ENCODE data around the gene RAD51B. TPM values are rescaled to one million over a fixed set of nuclear protein-coding genes. Genes with fewer than 3 reads are reported as not detected.

RAD51B gene
- total RNA-seq, 2 donors from 2014 or later, result 22.8 to 33.8 TPM

- no peak overlapping the region for H3K4me3 ChIP-seq (ENCODE audit: low read length)
- no peaks in the 10 kb centered on the region for H3K4me1 Mint-ChIP-seq
- H3K4me1 ChIP-seq (ENCODE audit: control insufficient read depth, insufficient read depth, low read length), result no peaks in the 10 kb centered on the region
- no peaks in the 10 kb centered on the region for H3K27me3 Mint-ChIP-seq (ENCODE audit: insufficient read depth)
- H3K27ac Mint-ChIP-seq, result no peak overlapping the region
- H3K27me3 ChIP-seq (ENCODE audit: control insufficient read depth, insufficient read depth, low read length, poor library complexity, severe bottlenecking), result no peaks in the 10 kb centered on the region
- peak; percentile 56 for TF ChIP-seq CTCF (conservative IDR thresholded peaks at IDR 0.05)
- H3K36me3 ChIP-seq (ENCODE audit: control insufficient read depth, insufficient read depth, low read length), result no peaks in the 10 kb centered on the region
- H3K27ac ChIP-seq (ENCODE audit: low read depth, low read length), result no peak overlapping the region
- no peak overlapping the region for H3K4me3 Mint-ChIP-seq
- no peak overlapping the region for H3K9ac ChIP-seq (ENCODE audit: extremely low read depth, low read length, poor library complexity, severe bottlenecking)
- no peaks in the 10 kb centered on the region for H3K9me3 ChIP-seq (ENCODE audit: control insufficient read depth, low read length)
- no peaks in the 10 kb centered on the region for H3K36me3 Mint-ChIP-seq (ENCODE audit: low read depth)
- WGBS, 2 experiments (ENCODE audit: insufficient coverage in 1 of 2, insufficient read length in 1 of 2), result 89 to 95% methylated on average over 6 of the region's 6 CpGs
- DNase-seq, result peak; percentile 38
- no peaks in the 10 kb centered on the region for H3K9me3 Mint-ChIP-seq
These were observed 891.2 kb downstream of the RAD51B start for GRCh38 chr14:68710776-68711175.

DNA sequence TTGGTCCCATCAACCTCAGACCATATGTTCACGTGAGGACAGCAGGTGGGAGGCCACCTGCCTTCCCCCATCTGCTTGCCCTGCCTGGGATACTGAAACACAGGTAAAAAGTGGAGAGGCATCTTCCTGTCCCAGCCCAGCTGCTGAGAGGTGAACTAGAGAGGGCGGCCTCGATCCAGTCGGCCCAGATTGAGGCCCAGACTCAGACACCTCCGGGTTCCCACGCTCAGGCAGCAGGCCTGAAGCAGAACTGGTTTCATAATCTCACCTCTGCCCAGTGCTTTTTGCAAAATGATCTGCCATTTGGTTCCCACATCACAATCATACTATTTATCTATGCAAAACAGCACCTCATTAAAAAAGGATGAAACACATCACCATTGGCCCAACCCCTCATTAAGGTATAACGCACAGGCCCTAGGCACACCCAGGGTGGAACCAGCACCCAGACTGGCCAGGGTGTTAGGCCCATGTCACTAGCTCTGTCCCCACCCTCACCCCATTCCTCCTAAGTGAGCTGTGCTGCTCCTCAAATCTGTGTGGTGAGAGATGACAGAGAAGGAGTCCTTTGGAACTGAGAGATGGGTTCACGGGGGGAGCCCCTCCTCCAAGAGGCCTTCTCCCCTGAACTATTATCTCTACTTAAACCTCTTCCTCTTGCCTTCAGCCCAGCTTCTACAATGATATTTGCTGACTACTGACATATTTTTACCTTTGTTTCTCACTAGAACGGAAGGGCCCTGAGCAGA, 892.2 kb downstream of the RAD51B start:
- 90 to 92% methylated on average over 7 to 9 of the region's 9 CpGs for WGBS, 2 experiments (ENCODE audit: insufficient coverage in 1 of 2, insufficient read length in 1 of 2)

DNA sequence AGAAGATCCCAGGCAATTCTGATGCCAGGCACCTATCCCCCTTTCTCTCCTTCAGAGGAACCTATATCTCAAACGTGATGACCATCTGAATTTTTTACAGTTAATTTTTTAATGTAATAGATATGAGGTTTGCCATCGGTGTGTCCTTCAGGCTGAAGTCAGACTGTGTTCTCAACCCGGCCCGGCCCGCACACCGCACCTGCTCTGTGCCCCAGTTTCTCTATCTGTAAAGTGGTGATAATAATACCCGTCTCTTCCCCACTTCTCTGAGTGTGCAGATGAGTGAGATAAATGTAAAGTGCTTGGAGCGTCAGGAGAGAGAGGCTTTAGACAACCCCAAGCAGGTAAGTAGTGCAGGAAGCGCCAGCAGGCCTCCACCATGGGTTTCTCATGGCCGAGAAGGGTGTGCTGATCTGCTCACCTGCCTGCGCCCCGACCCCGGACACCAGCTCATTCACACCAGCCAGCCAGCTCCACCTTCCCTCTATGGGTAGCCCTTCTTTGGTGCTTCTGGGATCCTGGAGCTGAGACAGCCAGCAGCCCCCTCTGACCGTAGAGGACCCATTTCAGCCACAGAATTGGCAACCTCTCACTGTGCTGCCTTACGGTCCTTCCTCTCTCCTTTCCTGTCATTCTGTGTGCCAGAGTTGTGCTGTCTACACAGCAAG, 893.3 kb downstream of the RAD51B start:
- H3K27me3 Mint-ChIP-seq (ENCODE audit: insufficient read depth), result no peaks in the 10 kb centered on the region
- Histone ChIP-seq H3K36me3 (ENCODE audit: control insufficient read depth, insufficient read depth, low read length) (no peaks in the 10 kb centered on the region), H3K9ac (ENCODE audit: extremely low read depth, low read length, poor library complexity, severe bottlenecking) (no peak overlapping the region), H3K4me3 (ENCODE audit: low read length) (no peak overlapping the region), H3K4me1 (ENCODE audit: control insufficient read depth, insufficient read depth, low read length) (no peaks in the 10 kb centered on the region), H3K27ac (ENCODE audit: low read depth, low read length) (no peak overlapping the region), H3K9me3 (ENCODE audit: control insufficient read depth, low read length) (no peaks in the 10 kb centered on the region), H3K27me3 (ENCODE audit: control insufficient read depth, insufficient read depth, low read length, poor library complexity, severe bottlenecking) (no peaks in the 10 kb centered on the region)
- TF ChIP-seq CTCF (conservative IDR thresholded peaks at IDR 0.05), result no peak
- H3K27ac Mint-ChIP-seq, result no peak overlapping the region
- no peak overlapping the region for H3K4me3 Mint-ChIP-seq
- H3K36me3 Mint-ChIP-seq (ENCODE audit: low read depth), result no peaks in the 10 kb centered on the region
- WGBS, 2 experiments (ENCODE audit: insufficient coverage in 1 of 2, insufficient read length in 1 of 2), result 94 to 100% methylated on average over 3 to 15 of the region's 15 CpGs
- peaks cover 10% of the 10 kb centered on the region for H3K4me1 Mint-ChIP-seq
- no peaks in the 10 kb centered on the region for H3K9me3 Mint-ChIP-seq
- DNase-seq, result no peak

More for the DNA sequence above, 892.2 kb downstream of the RAD51B start:
- no peaks in the 10 kb centered on the region for H3K27me3 Mint-ChIP-seq (ENCODE audit: insufficient read depth)
- H3K4me3 Mint-ChIP-seq, result no peak overlapping the region
- Histone ChIP-seq H3K4me1 (ENCODE audit: control insufficient read depth, insufficient read depth, low read length) (no peaks in the 10 kb centered on the region), H3K36me3 (ENCODE audit: control insufficient read depth, insufficient read depth, low read length) (no peaks in the 10 kb centered on the region), H3K27ac (ENCODE audit: low read depth, low read length) (no peak overlapping the region), H3K9me3 (ENCODE audit: control insufficient read depth, low read length) (no peaks in the 10 kb centered on the region), H3K9ac (ENCODE audit: extremely low read depth, low read length, poor library complexity, severe bottlenecking) (no peak overlapping the region), H3K27me3 (ENCODE audit: control insufficient read depth, insufficient read depth, low read length, poor library complexity, severe bottlenecking) (no peaks in the 10 kb centered on the region), H3K4me3 (ENCODE audit: low read length) (no peak overlapping the region)
- DNase-seq, result no peak
- H3K36me3 Mint-ChIP-seq (ENCODE audit: low read depth), result no peaks in the 10 kb centered on the region
- no peak for TF ChIP-seq CTCF (conservative IDR thresholded peaks at IDR 0.05)
- H3K27ac Mint-ChIP-seq, result no peak overlapping the region
- peaks cover 4% of the 10 kb centered on the region for H3K4me1 Mint-ChIP-seq
- no peaks in the 10 kb centered on the region for H3K9me3 Mint-ChIP-seq

Measured in endodermal cell (in vitro differentiated cells).